HCT116 (cell line): Measurements from ENCODE around the gene RNF217. TPM values are rescaled to one million over a fixed set of nuclear protein-coding genes. Genes with fewer than 3 reads are reported as not detected.

Source experiments
- ATAC-seq: fragments of 200-7000 bp; cut with Tn5 transposase; 2 replicates; pipeline ENCODE4 v1.9.1; 2020; ENCODE audit warnings: mild to moderate bottlenecking, moderate library complexity
- BruUV-seq: library from RNA; stranded (reverse); fragments of 400-500 nt; replicated peaks from 2 replicates; lab custom pipeline; 2021; lab: Mats Ljungman, UMichigan
- CTCF ChIA-PET: fragments of 300-600 bp; sonication (Branson Sonifier 250); formaldehyde crosslinking; loops from one replicate; lab custom pipeline; 2021; ENCODE audit warnings: antibody characterized with exemption; lab: Charles Lee
- POLR2A ChIA-PET: fragments of 300-600, 350-600 bp; sonication (Branson Sonifier 250); formaldehyde crosslinking; loops from one replicate; lab custom pipeline; 2021; ENCODE audit warnings: antibody characterized with exemption; lab: Charles Lee
- RAD21 ChIA-PET, 2 experiments: fragments of 300-600 bp; sonication (Branson Sonifier 250); formaldehyde crosslinking; loops; one replicate each; lab custom pipeline; 2023; ENCODE audit warnings: low total read pairs in 2 of 2; ENCODE audit not compliant: uncharacterized antibody in 2 of 2, unreplicated experiment in 2 of 2, low non-redundant PET in 1 of 2; lab: Charles Lee
- DNase-seq: peaks from one replicate; pipeline ENCODE4 v3.0.0-alpha.2; 2010; ENCODE audit warnings: low read depth, low spot score
- H2AFZ ChIP-seq: fragments of 200-600 bp; shearing (Covaris generic), sonication (generic); 2 replicates; pipeline ENCODE4 v1.6.1; 2017; ENCODE audit warnings: low read depth, mixed run types, mixed read lengths, antibody characterized with exemption, low read length; ENCODE audit not compliant: poor library complexity, severe bottlenecking
- H3K27ac ChIP-seq: 2 replicates; pipeline ENCODE4 v1.5.1; 2012; ENCODE audit warnings: low read depth, low read length
- H3K27me3 ChIP-seq: fragments of 200-600 bp; sonication (generic); 2 replicates; pipeline ENCODE4 v1.6.1; 2016; ENCODE audit warnings: mixed run types, low read length, mixed read lengths; ENCODE audit not compliant: insufficient read depth
- H3K36me3 ChIP-seq, 2 experiments: fragments of 200-500 bp in 1 of 2; fragments of 200-600 bp in 1 of 2; sonication (Bioruptor generic) in 1 of 2; sonication (generic) in 1 of 2; 2 replicates each; pipeline versions ENCODE4 v1.5.1 to v1.6.1; 2014 to 2016; ENCODE audit warnings: low read length in 2 of 2, inconsistent platforms in 1 of 2, mixed read lengths in 1 of 2, mixed run types in 1 of 2; ENCODE audit not compliant: insufficient read depth in 2 of 2, control insufficient read depth in 1 of 2
- H3K4me1 ChIP-seq, 2 experiments: fragments of 200-600 bp in 1 of 2; sonication (generic) in 1 of 2; 2 replicates each; pipeline versions ENCODE4 v1.5.1 to v1.6.1; 2012 to 2017; ENCODE audit warnings: low read length in 2 of 2, inconsistent platforms in 1 of 2, mild to moderate bottlenecking in 1 of 2, mixed read lengths in 1 of 2, mixed run types in 1 of 2, moderate library complexity in 1 of 2; ENCODE audit not compliant: insufficient read depth in 2 of 2, control insufficient read depth in 1 of 2
- H3K4me2 ChIP-seq: fragments of 200-600 bp; sonication (generic); 2 replicates; pipeline ENCODE4 v1.6.1; 2017; ENCODE audit warnings: mixed run types, low read length, mixed read lengths
- H3K4me3 ChIP-seq, 2 experiments: fragments of 200-600 bp in 1 of 2; sonication (generic) in 1 of 2; replicated peaks in 1 of 2; 2 replicates each; pipeline ENCODE4 v1.5.1; 2011 to 2016; ENCODE audit warnings: low read length in 2 of 2, control low read depth in 1 of 2, low read depth in 1 of 2, mild to moderate bottlenecking in 1 of 2, mixed read lengths in 1 of 2, mixed run types in 1 of 2
- H3K79me2 ChIP-seq: fragments of 200-600 bp; sonication (generic); 2 replicates; pipeline ENCODE4 v1.6.1; 2017; ENCODE audit warnings: mild to moderate bottlenecking, mixed run types, low read length, moderate library complexity, mixed read lengths; ENCODE audit not compliant: insufficient read depth
- H3K9ac ChIP-seq: fragments of 200-600 bp; sonication (generic); 2 replicates; pipeline ENCODE4 v1.6.1; 2016; ENCODE audit warnings: low read length, mixed read lengths
- H3K9me2 ChIP-seq: fragments of 200-600 bp; sonication (generic), shearing (Covaris generic); 2 replicates; pipeline ENCODE4 v1.6.1; 2017; ENCODE audit warnings: mixed run types, mild to moderate bottlenecking, moderate library complexity; ENCODE audit not compliant: insufficient read depth
- H3K9me3 ChIP-seq, 2 experiments: fragments of 200-500 bp in 1 of 2; fragments of 200-600 bp in 1 of 2; sonication (Bioruptor generic) in 1 of 2; sonication (generic) in 1 of 2; 2 replicates each; pipeline ENCODE4 v1.6.1; 2014 to 2017; ENCODE audit warnings: low read length in 2 of 2, mixed read lengths in 2 of 2, inconsistent platforms in 1 of 2, low read depth in 1 of 2, mild to moderate bottlenecking in 1 of 2, mixed run types in 1 of 2, moderate library complexity in 1 of 2; ENCODE audit not compliant: control insufficient read depth in 1 of 2, insufficient read depth in 1 of 2
- H4K20me1 ChIP-seq: fragments of 200-600 bp; sonication (generic), shearing (Covaris generic); 2 replicates; pipeline ENCODE4 v1.6.1; 2017; ENCODE audit warnings: mixed run types, mild to moderate bottlenecking, moderate library complexity; ENCODE audit not compliant: insufficient read depth
- ATF3 ChIP-seq: IDR thresholded peaks from 2 replicates; pipeline ENCODE4 v1.6.1; 2012
- EGR1 ChIP-seq: IDR thresholded peaks from 2 replicates; pipeline ENCODE4 v1.6.1; 2012; ENCODE audit warnings: low read depth
- EZH2phosphoT487 ChIP-seq: fragments of 200-600 bp; IDR thresholded peaks from 2 replicates; pipeline ENCODE4 v1.6.1; 2018; ENCODE audit warnings: antibody characterized with exemption, borderline replicate concordance
- FOSL1 ChIP-seq: IDR thresholded peaks from 2 replicates; pipeline ENCODE4 v1.6.1; 2012; ENCODE audit warnings: low read depth
- JUND ChIP-seq: IDR thresholded peaks from 2 replicates; pipeline ENCODE4 v1.6.1; 2012
- POLR2A ChIP-seq: IDR thresholded peaks from 2 replicates; pipeline ENCODE4 v1.7.0; 2011; ENCODE audit warnings: borderline replicate concordance; ENCODE audit not compliant: insufficient read depth, insufficient read length; ENCODE audit errors: extremely low read depth
- POLR2AphosphoS5 ChIP-seq: IDR thresholded peaks from 2 replicates; pipeline ENCODE4 v1.6.1; 2011; ENCODE audit warnings: mild to moderate bottlenecking, low read depth, low read length, moderate library complexity
- RAD21 ChIP-seq: IDR thresholded peaks from 2 replicates; pipeline ENCODE4 v1.6.1; 2012; ENCODE audit warnings: low read depth, mild to moderate bottlenecking
- SP1 ChIP-seq: IDR thresholded peaks from 2 replicates; pipeline ENCODE4 v1.6.1; 2012; ENCODE audit warnings: low read depth
- SRF ChIP-seq: IDR thresholded peaks from 2 replicates; pipeline ENCODE4 v1.6.1; 2012; ENCODE audit warnings: low read depth
- YY1 ChIP-seq: IDR thresholded peaks from 2 replicates; pipeline ENCODE4 v1.6.1; 2011; ENCODE audit warnings: low read length, low read depth, moderate library complexity, mild to moderate bottlenecking; ENCODE audit not compliant: insufficient replicate concordance; ENCODE audit errors: extremely low read depth
- ZFX ChIP-seq: fragments of 450-650 bp; IDR thresholded peaks from 2 replicates; pipeline ENCODE4 v1.6.1; 2017
- intact Hi-C: fragments of 100-400 bp; cut with micrococcal nuclease; formaldehyde crosslinking; loops from 2 replicates; pipeline ENCODE4 v1.10.0; 2022
- total RNA-seq: library from RNA; stranded (reverse); gene quantifications from one replicate; pipeline ENCODE4 v1.2.1, GENCODE V29; 2021; ENCODE audit not compliant: unreplicated experiment
- TF ChIP-seq, protein P1 (sequence below): IDR thresholded peaks from 2 replicates; pipeline ENCODE4 v1.6.1; 2012; ENCODE audit warnings: low read depth
- TF ChIP-seq, protein P2 (sequence below): IDR thresholded peaks from 2 replicates; pipeline ENCODE4 v1.6.1; 2011; ENCODE audit warnings: mild to moderate bottlenecking, low read length, moderate library complexity; ENCODE audit not compliant: insufficient replicate concordance; ENCODE audit errors: extremely low read depth

Gene RNF217
- total RNA-seq, 1 experiment from 2014 or later, result 20.4 TPM

DNA sequence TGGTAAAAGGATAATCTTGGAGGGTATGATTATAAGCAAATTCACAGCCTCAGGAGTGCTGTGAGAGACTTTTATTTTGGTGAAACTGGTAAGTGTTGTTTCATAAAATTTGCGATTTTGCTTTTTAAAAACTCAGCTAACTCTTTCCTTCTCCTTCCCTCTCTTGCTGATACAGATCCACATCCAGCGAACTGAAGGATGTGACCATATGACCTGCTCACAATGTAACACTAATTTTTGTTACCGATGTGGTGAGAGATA lies 114.2 kb downstream of the RNF217 start:
- H4K20me1 ChIP-seq, result no peaks in the 10 kb centered on the region
- H3K27ac ChIP-seq, result no peak overlapping the region
- POLR2A ChIA-PET, result no interaction called here
- H3K27me3 ChIP-seq, result no peaks in the 10 kb centered on the region
- RAD21 ChIA-PET, result no interaction called here
- no peak overlapping the region for H3K4me2 ChIP-seq
- DNase-seq, result no peak
- H3K9ac ChIP-seq, result no peak overlapping the region
- H3K79me2 ChIP-seq, result no peaks in the 10 kb centered on the region
- CTCF ChIA-PET, result no interaction called here
- peaks cover 0 to 3% of the 10 kb centered on the region in 2 experiments; a peak in 1 of 4 replicates for H3K36me3 ChIP-seq
- no TSS peak for BruUV-seq
- no peaks in the 10 kb centered on the region for H3K9me3 ChIP-seq
- intact Hi-C loops, result no loop called here
- H3K4me1 ChIP-seq, result no peaks in the 10 kb centered on the region
- ATAC-seq, result no peak
- TF ChIP-seq, protein P1, sequence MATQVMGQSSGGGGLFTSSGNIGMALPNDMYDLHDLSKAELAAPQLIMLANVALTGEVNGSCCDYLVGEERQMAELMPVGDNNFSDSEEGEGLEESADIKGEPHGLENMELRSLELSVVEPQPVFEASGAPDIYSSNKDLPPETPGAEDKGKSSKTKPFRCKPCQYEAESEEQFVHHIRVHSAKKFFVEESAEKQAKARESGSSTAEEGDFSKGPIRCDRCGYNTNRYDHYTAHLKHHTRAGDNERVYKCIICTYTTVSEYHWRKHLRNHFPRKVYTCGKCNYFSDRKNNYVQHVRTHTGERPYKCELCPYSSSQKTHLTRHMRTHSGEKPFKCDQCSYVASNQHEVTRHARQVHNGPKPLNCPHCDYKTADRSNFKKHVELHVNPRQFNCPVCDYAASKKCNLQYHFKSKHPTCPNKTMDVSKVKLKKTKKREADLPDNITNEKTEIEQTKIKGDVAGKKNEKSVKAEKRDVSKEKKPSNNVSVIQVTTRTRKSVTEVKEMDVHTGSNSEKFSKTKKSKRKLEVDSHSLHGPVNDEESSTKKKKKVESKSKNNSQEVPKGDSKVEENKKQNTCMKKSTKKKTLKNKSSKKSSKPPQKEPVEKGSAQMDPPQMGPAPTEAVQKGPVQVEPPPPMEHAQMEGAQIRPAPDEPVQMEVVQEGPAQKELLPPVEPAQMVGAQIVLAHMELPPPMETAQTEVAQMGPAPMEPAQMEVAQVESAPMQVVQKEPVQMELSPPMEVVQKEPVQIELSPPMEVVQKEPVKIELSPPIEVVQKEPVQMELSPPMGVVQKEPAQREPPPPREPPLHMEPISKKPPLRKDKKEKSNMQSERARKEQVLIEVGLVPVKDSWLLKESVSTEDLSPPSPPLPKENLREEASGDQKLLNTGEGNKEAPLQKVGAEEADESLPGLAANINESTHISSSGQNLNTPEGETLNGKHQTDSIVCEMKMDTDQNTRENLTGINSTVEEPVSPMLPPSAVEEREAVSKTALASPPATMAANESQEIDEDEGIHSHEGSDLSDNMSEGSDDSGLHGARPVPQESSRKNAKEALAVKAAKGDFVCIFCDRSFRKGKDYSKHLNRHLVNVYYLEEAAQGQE, result no peak
- no peak for TF ChIP-seq YY1
- no peak for TF ChIP-seq ZFX
- TF ChIP-seq EZH2phosphoT487, result no peak
- TF ChIP-seq EGR1, result no peak
- no peak for TF ChIP-seq POLR2A
- TF ChIP-seq, protein P2, sequence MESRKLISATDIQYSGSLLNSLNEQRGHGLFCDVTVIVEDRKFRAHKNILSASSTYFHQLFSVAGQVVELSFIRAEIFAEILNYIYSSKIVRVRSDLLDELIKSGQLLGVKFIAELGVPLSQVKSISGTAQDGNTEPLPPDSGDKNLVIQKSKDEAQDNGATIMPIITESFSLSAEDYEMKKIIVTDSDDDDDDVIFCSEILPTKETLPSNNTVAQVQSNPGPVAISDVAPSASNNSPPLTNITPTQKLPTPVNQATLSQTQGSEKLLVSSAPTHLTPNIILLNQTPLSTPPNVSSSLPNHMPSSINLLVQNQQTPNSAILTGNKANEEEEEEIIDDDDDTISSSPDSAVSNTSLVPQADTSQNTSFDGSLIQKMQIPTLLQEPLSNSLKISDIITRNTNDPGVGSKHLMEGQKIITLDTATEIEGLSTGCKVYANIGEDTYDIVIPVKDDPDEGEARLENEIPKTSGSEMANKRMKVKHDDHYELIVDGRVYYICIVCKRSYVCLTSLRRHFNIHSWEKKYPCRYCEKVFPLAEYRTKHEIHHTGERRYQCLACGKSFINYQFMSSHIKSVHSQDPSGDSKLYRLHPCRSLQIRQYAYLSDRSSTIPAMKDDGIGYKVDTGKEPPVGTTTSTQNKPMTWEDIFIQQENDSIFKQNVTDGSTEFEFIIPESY, result no peak
- TF ChIP-seq ATF3, result no peak
- no peak for TF ChIP-seq SRF
- no peak for TF ChIP-seq RAD21
- TF ChIP-seq POLR2AphosphoS5, result no peak
- TF ChIP-seq JUND, result no peak
- no peak for TF ChIP-seq SP1
- no peak for TF ChIP-seq FOSL1
- H3K9me2 ChIP-seq, result no peaks in the 10 kb centered on the region
- no peak overlapping the region for H3K4me3 ChIP-seq
- H2AFZ ChIP-seq, result no peak overlapping the region
